MM.1S (cell line): Measurements from ENCODE around the gene DENND1A.

Source experiments
- DNase-seq: peaks from one replicate; pipeline ENCODE4 v3.0.0-alpha.2; 2015
- H2AFZ ChIP-seq: fragments of 300-600 bp; sonication (generic); 2 replicates; pipeline ENCODE4 v1.6.0; 2016; ENCODE audit warnings: antibody characterized with exemption, low read length
- H3F3A ChIP-seq: fragments of 300-600 bp; sonication (generic); 2 replicates; pipeline ENCODE4 v1.6.1; 2016; ENCODE audit warnings: mild to moderate bottlenecking, antibody characterized with exemption, low read length, moderate library complexity, mixed read lengths; ENCODE audit not compliant: insufficient read depth
- H3K27ac ChIP-seq: fragments of 300-600 bp; sonication (generic); 2 replicates; pipeline ENCODE4 v1.5.1; 2016; ENCODE audit warnings: mild to moderate bottlenecking, low read length
- H3K27me3 ChIP-seq: fragments of 300-600 bp; sonication (generic); replicated peaks from 2 replicates; pipeline ENCODE4 v1.6.0; 2016; ENCODE audit warnings: low read length; ENCODE audit not compliant: insufficient read depth
- H3K36me3 ChIP-seq: fragments of 300-600 bp; sonication (generic); replicated peaks from 2 replicates; pipeline ENCODE4 v1.6.1; 2016; ENCODE audit warnings: mild to moderate bottlenecking, low read length, mixed read lengths; ENCODE audit not compliant: insufficient read depth
- H3K4me1 ChIP-seq: fragments of 300-600 bp; sonication (generic); 2 replicates; pipeline ENCODE4 v1.6.1; 2016; ENCODE audit warnings: low read length, mixed read lengths
- H3K4me2 ChIP-seq: fragments of 300-600 bp; sonication (generic); 2 replicates; pipeline ENCODE4 v1.6.0; 2016; ENCODE audit warnings: low read depth, low read length
- H3K4me3 ChIP-seq: fragments of 300-600 bp; sonication (generic); 2 replicates; pipeline ENCODE4 v1.5.1; 2016; ENCODE audit warnings: low read length, mixed read lengths
- H3K79me2 ChIP-seq: fragments of 300-600 bp; sonication (generic); 2 replicates; pipeline ENCODE4 v1.6.1; 2016; ENCODE audit warnings: mixed run types, low read length, mixed read lengths
- H3K9ac ChIP-seq: fragments of 300-600 bp; sonication (generic); 2 replicates; pipeline ENCODE4 v1.6.1; 2016; ENCODE audit warnings: low read length, mixed read lengths
- H3K9me2 ChIP-seq: fragments of 300-600 bp; sonication (generic); replicated peaks from 2 replicates; pipeline ENCODE4 v1.6.1; 2016; ENCODE audit warnings: mild to moderate bottlenecking, low read length, mixed read lengths; ENCODE audit not compliant: insufficient read depth
- H3K9me3 ChIP-seq: fragments of 300-600 bp; sonication (generic); replicated peaks from 2 replicates; pipeline ENCODE4 v1.6.1; 2016; ENCODE audit warnings: mild to moderate bottlenecking, low read length, mixed read lengths; ENCODE audit not compliant: insufficient read depth
- H4K20me1 ChIP-seq: fragments of 300-600 bp; sonication (generic); 2 replicates; pipeline ENCODE4 v1.6.1; 2016; ENCODE audit warnings: mild to moderate bottlenecking, low read length, moderate library complexity, mixed read lengths; ENCODE audit not compliant: insufficient read depth
- EZH2 ChIP-seq: fragments of 300-600 bp; sonication (generic); optimal IDR thresholded peaks from 2 replicates; pipeline ENCODE3; 2017; ENCODE audit warnings: low read depth, mild to moderate bottlenecking, antibody characterized with exemption, low read length, mixed read lengths
- EZH2phosphoT487 ChIP-seq: fragments of 300-600 bp; sonication (generic); IDR thresholded peaks from 2 replicates; pipeline ENCODE4 v1.6.1; 2018; ENCODE audit warnings: antibody characterized with exemption, low read length
- TF ChIP-seq, protein P1 (sequence below): fragments of 300-600 bp; sonication (generic); IDR thresholded peaks from 2 replicates; pipeline ENCODE4 v1.5.1; 2016; ENCODE audit warnings: antibody characterized with exemption, low read length, mixed read lengths

Gene DENND1A

GRCh38 chr9:123454361-123454760 lies 475.6 kb downstream of the DENND1A start:
- no peak overlapping the region for H3K4me2 ChIP-seq
- no peak overlapping the region for H3K27ac ChIP-seq
- H3F3A ChIP-seq = no peaks in the 10 kb centered on the region
- no peak overlapping the region for H2AFZ ChIP-seq
- H4K20me1 ChIP-seq = no peaks in the 10 kb centered on the region
- no peak overlapping the region for H3K4me3 ChIP-seq
- no peaks in the 10 kb centered on the region for H3K27me3 ChIP-seq
- TF ChIP-seq, protein P1, sequence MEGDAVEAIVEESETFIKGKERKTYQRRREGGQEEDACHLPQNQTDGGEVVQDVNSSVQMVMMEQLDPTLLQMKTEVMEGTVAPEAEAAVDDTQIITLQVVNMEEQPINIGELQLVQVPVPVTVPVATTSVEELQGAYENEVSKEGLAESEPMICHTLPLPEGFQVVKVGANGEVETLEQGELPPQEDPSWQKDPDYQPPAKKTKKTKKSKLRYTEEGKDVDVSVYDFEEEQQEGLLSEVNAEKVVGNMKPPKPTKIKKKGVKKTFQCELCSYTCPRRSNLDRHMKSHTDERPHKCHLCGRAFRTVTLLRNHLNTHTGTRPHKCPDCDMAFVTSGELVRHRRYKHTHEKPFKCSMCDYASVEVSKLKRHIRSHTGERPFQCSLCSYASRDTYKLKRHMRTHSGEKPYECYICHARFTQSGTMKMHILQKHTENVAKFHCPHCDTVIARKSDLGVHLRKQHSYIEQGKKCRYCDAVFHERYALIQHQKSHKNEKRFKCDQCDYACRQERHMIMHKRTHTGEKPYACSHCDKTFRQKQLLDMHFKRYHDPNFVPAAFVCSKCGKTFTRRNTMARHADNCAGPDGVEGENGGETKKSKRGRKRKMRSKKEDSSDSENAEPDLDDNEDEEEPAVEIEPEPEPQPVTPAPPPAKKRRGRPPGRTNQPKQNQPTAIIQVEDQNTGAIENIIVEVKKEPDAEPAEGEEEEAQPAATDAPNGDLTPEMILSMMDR = no peak
- no peak overlapping the region for H3K9ac ChIP-seq
- DNase-seq = no peak
- H3K4me1 ChIP-seq = no peaks in the 10 kb centered on the region
- no peaks in the 10 kb centered on the region for H3K9me3 ChIP-seq
- H3K36me3 ChIP-seq = no peaks in the 10 kb centered on the region
- no peaks in the 10 kb centered on the region for H3K79me2 ChIP-seq
- no peaks in the 10 kb centered on the region for H3K9me2 ChIP-seq

DNA sequence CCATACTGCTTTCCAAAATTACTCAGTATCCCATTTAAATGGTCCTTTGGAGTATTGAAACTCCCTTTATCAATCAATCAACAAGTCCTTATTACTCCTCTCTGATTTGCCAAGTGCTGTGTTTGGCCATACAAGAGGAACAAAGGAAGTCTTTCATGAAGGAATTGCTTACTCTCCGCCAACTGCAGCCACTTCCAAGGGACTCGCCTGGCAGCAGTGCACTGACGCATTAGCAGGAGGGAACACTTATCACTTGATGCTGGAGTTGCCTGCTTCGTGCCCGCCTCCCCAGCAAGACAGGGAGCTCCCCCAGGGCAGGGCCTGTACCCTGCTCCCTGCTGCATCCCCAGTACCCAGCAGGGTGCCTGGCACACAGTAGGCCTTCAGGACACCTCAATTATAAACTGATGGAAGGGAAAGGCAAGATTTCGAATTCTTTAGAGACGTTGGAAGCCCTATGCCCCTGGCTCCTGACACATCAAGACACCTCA lies 476.1 kb downstream of the DENND1A start:
- Histone ChIP-seq H3F3A (no peaks in the 10 kb centered on the region), H3K27ac (no peak overlapping the region), H3K27me3 (no peaks in the 10 kb centered on the region), H3K79me2 (no peaks in the 10 kb centered on the region), H4K20me1 (no peaks in the 10 kb centered on the region), H3K9me2 (no peaks in the 10 kb centered on the region), H3K4me2 (no peak overlapping the region), H3K4me3 (no peak overlapping the region), H3K9ac (no peak overlapping the region), H3K36me3 (no peaks in the 10 kb centered on the region), H2AFZ (no peak overlapping the region), H3K9me3 (no peaks in the 10 kb centered on the region), H3K4me1 (no peaks in the 10 kb centered on the region)
- TF ChIP-seq EZH2phosphoT487 = no peak
- TF ChIP-seq, protein P1 = no peak
- TF ChIP-seq EZH2 = no peak
- DNase-seq = no peak

DNA sequence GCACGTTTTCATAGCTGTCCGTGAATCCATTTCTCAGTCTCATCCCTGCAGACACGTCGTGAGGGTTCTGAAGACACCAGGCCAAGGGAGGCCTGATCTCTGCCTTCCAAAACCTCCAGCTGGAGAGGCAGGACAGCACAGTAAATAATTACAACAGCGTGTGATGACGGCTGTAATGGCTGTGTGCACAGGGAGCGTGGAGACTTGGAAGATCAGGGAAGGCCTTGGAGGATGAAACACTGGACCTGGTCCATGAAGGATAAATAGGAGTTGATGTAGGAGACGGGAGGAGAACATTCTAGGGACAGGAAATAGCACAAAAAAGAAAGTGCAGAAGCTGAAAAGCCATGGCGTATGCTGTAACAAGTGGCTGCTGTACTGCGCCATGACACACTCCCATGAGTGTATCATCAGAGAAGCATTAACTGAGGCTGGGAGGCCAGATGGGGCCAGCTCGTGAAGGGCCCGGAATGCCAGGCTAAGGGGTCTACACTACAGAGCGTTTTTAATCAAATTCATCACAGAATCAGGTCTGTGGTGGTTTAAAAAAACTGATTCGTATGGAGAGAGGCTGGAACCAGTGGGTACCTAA lies 476.8 kb downstream of the DENND1A start:
- no peaks in the 10 kb centered on the region for H3F3A ChIP-seq
- H3K27me3 ChIP-seq = no peaks in the 10 kb centered on the region
- no peaks in the 10 kb centered on the region for H3K36me3 ChIP-seq
- no peak overlapping the region for H3K4me3 ChIP-seq
- H2AFZ ChIP-seq = no peak overlapping the region
- no peaks in the 10 kb centered on the region for H3K79me2 ChIP-seq
- H3K27ac ChIP-seq = no peak overlapping the region
- TF ChIP-seq EZH2phosphoT487 = no peak
- DNase-seq = no peak
- H3K4me2 ChIP-seq = no peak overlapping the region
- no peak overlapping the region for H3K9ac ChIP-seq
- no peaks in the 10 kb centered on the region for H3K4me1 ChIP-seq
- H3K9me3 ChIP-seq = no peaks in the 10 kb centered on the region
- H4K20me1 ChIP-seq = no peaks in the 10 kb centered on the region
- H3K9me2 ChIP-seq = no peaks in the 10 kb centered on the region

DNA sequence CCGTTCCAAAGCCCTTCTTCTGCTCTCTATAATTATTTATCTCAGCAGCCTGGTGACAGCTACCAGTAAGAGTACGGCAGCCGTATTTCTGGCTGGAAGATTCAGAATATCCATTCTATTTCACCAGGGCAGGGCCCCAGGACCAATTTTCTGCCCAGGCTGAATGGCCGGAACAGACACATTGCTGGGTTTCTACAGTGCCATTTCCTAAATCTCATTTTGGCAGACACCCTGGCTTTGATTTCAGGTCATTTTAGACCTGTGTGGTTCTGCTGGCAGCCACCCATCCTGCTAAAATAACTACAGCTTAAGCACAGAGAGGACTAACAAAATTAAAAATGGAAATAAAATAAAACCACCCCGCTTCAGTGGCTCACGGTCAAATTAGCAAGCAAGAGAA lies 478.9 kb downstream of the DENND1A start:
- Histone ChIP-seq H3K79me2 (no peaks in the 10 kb centered on the region), H3K27ac (no peak overlapping the region), H3K4me1 (no peaks in the 10 kb centered on the region), H3K4me3 (no peak overlapping the region), H3K36me3 (no peaks in the 10 kb centered on the region), H4K20me1 (no peaks in the 10 kb centered on the region), H3K9ac (no peak overlapping the region), H2AFZ (no peak overlapping the region), H3K4me2 (no peak overlapping the region), H3K27me3 (no peaks in the 10 kb centered on the region), H3K9me3 (no peaks in the 10 kb centered on the region), H3K9me2 (no peaks in the 10 kb centered on the region), H3F3A (no peaks in the 10 kb centered on the region)
- TF ChIP-seq, protein P1 = no peak
- TF ChIP-seq EZH2phosphoT487 (no peak), EZH2 (no peak)
- no peak for DNase-seq
